Upper lobe of left lung (tissue), 4 donors: Measurements from ENCODE around the gene SPINDOC.

Source experiments
- CTCF ChIP-seq, 6 experiments: fragments of 450-650 bp in 4 of 6; fragments of 200-600 bp in 2 of 6; sonication (generic) in 2 of 6; IDR thresholded peaks; one replicate each; pipeline ENCODE4 v1.5.1; 2016 to 2019; ENCODE audit warnings: antibody characterized with exemption in 6 of 6
- POLR2A ChIP-seq, 4 donors: fragments of 450-650 bp; IDR thresholded peaks; one replicate each; pipeline ENCODE4 v1.5.1; 2016 to 2017; ENCODE audit warnings: antibody characterized with exemption in 4 of 4, mild to moderate bottlenecking in 2 of 4
- POLR2AphosphoS5 ChIP-seq, 2 donors: sonication (generic); formaldehyde crosslinking; IDR thresholded peaks; one replicate each; pipeline ENCODE4 v1.5.1; 2017; ENCODE audit warnings: antibody characterized with exemption in 2 of 2

- TF ChIP-seq POLR2AphosphoS5 (IDR thresholded peaks at IDR 0.05) (no peak), CTCF (IDR thresholded peaks at IDR 0.05) (no peak), POLR2A (IDR thresholded peaks at IDR 0.05) (no peak)
Observed at GRCh38 chr11:63783925-63784592, 29.2 kb upstream of the SPINDOC start.
